B cell (primary cell): ENCODE results near the gene AGGF1. TPM values are rescaled to one million over a fixed set of nuclear protein-coding genes. Genes with fewer than 3 reads are reported as not detected.
"Not testable (repeated sequence)": the region's sequence is repeated elsewhere in the genome, so short reads cannot be mapped to it uniquely, and the experiment has no call there.

Experiments used
- ATAC-seq: fragments of 200-7000 bp; cut with Tn5 transposase; one replicate; pipeline ENCODE4 v1.10.0; 2021; ENCODE audit warnings: low read depth, mild to moderate bottlenecking, moderate number of reproducible peaks, moderate library complexity
- CTCF ChIA-PET: fragments of 350-600 bp; sonication (Branson Sonifier 250); formaldehyde crosslinking; loops from one replicate; lab custom pipeline; 2021; ENCODE audit warnings: antibody characterized with exemption, inconsistent platforms; lab: Charles Lee
- POLR2A ChIA-PET: fragments of 350-600 bp; sonication (Branson Sonifier 250); formaldehyde crosslinking; loops from one replicate; lab custom pipeline; 2021; ENCODE audit warnings: antibody characterized with exemption; lab: Charles Lee
- DNase-seq: peaks from one replicate; pipeline ENCODE4 v3.0.0; 2013
- H2AFZ ChIP-seq: 2 replicates; pipeline ENCODE4 v1.6.1; 2012; ENCODE audit warnings: mild to moderate bottlenecking, low read depth, low read length; ENCODE audit not compliant: insufficient read depth, poor library complexity, severe bottlenecking
- H3K27ac ChIP-seq, 2 donors: 1 replicate in 1 of 2; 2 replicates in 1 of 2; pipeline ENCODE4 v1.5.1; 2012 to 2013; ENCODE audit warnings: low read length in 2 of 2, mild to moderate bottlenecking in 2 of 2, moderate library complexity in 1 of 2
- H3K27me3 ChIP-seq, 4 experiments: fragments of 200-600 bp in 1 of 4; sonication (generic) in 1 of 4; replicated peaks in 1 of 4; 1 replicate in 2 of 4; 2 replicates in 2 of 4; pipeline versions ENCODE4 v1.6.1 to v1.7.0; 2013 to 2016; ENCODE audit warnings: low read length in 3 of 4, mild to moderate bottlenecking in 2 of 4, mixed read lengths in 1 of 4, moderate library complexity in 1 of 4; ENCODE audit not compliant: insufficient read depth in 4 of 4, control insufficient read depth in 3 of 4; ENCODE audit errors: control extremely low read depth in 1 of 4
- H3K36me3 ChIP-seq, 2 experiments: replicated peaks in 1 of 2; 1 replicate in 1 of 2; 2 replicates in 1 of 2; pipeline versions ENCODE4 v1.6.1 to v1.7.1; 2013; ENCODE audit warnings: low read length in 1 of 2; ENCODE audit not compliant: insufficient read depth in 2 of 2, control insufficient read depth in 1 of 2; ENCODE audit errors: control extremely low read depth in 1 of 2, extremely low read depth in 1 of 2
- H3K4me1 ChIP-seq, 2 donors: fragments of 200-600 bp in 1 of 2; sonication (generic) in 1 of 2; 1 replicate in 1 of 2; 2 replicates in 1 of 2; pipeline versions ENCODE4 v1.5.1 to v1.6.1; 2013 to 2017; ENCODE audit warnings: low read length in 2 of 2; ENCODE audit not compliant: control insufficient read depth in 2 of 2, insufficient read depth in 2 of 2
- H3K4me2 ChIP-seq: replicated peaks from 2 replicates; pipeline ENCODE3; 2012; ENCODE audit warnings: mild to moderate bottlenecking, low read depth, low read length; ENCODE audit not compliant: poor library complexity, severe bottlenecking
- H3K4me3 ChIP-seq, 5 experiments: fragments of 200-600 bp in 1 of 5; sonication (generic) in 1 of 5; 1 replicate in 3 of 5; 2 replicates in 2 of 5; pipeline versions ENCODE4 v1.5.1 to v1.7.0; 2011 to 2016; ENCODE audit warnings: low read length in 4 of 5, mild to moderate bottlenecking in 4 of 5, low read depth in 2 of 5, control low read depth in 1 of 5, moderate library complexity in 1 of 5; ENCODE audit not compliant: insufficient read depth in 1 of 5; ENCODE audit errors: control extremely low read depth in 1 of 5, extremely low read depth in 1 of 5
- H3K79me2 ChIP-seq: fragments of 200-600 bp; sonication (generic); one replicate; pipeline ENCODE4 v1.6.0; 2016; ENCODE audit warnings: low read length; ENCODE audit not compliant: control insufficient read depth, insufficient read depth
- H3K9ac ChIP-seq: fragments of 200-600 bp; sonication (generic); 2 replicates; pipeline ENCODE4 v1.6.1; 2017; ENCODE audit warnings: mild to moderate bottlenecking, low read length, moderate library complexity
- H3K9me3 ChIP-seq, 3 donors: one replicate each; pipeline versions ENCODE4 v1.6.1 to v1.7.1; 2013; ENCODE audit warnings: low read length in 2 of 3; ENCODE audit not compliant: control insufficient read depth in 2 of 3, insufficient read depth in 1 of 3; ENCODE audit errors: control extremely low read depth in 1 of 3
- H4K20me1 ChIP-seq: 2 replicates; pipeline ENCODE4 v1.6.0; 2012; ENCODE audit warnings: mild to moderate bottlenecking, low read length; ENCODE audit not compliant: insufficient read depth, control insufficient read depth, poor library complexity, severe bottlenecking
- H3K27ac Mint-ChIP-seq: one replicate; pipeline ENCODE4 v1.8.0; 2021; ENCODE audit warnings: mixed read lengths
- H3K27me3 Mint-ChIP-seq: one replicate; pipeline ENCODE4 v1.8.0; 2021; ENCODE audit warnings: mixed read lengths
- H3K4me1 Mint-ChIP-seq: one replicate; pipeline ENCODE4 v1.8.0; 2021; ENCODE audit warnings: mixed read lengths
- H3K4me3 Mint-ChIP-seq: one replicate; pipeline ENCODE4 v1.8.0; 2021; ENCODE audit warnings: mixed read lengths
- H3K9me3 Mint-ChIP-seq: one replicate; pipeline ENCODE4 v1.8.0; 2022; ENCODE audit warnings: mixed read lengths; ENCODE audit not compliant: insufficient read depth
- CTCF ChIP-seq: fragments of 200-600 bp; IDR thresholded peaks from one replicate; pipeline ENCODE4 v1.8.0; 2022; ENCODE audit warnings: antibody characterized with exemption, mild to moderate bottlenecking
- EZH2 ChIP-seq: IDR thresholded peaks from 2 replicates; pipeline ENCODE4 v1.6.1; 2012; ENCODE audit warnings: borderline replicate concordance, low read depth, mild to moderate bottlenecking, moderate library complexity, low read length; ENCODE audit not compliant: insufficient read depth, poor library complexity, severe bottlenecking
- WGBS: methylation state at CpG from one replicate; pipeline ENCODE4 v1.1.5; 2013; ENCODE audit warnings: missing lambda C conversion rate; ENCODE audit not compliant: insufficient coverage; 5-methylcytosine and 5-hydroxymethylcytosine counted together
- intact Hi-C: fragments of 100-400 bp; cut with micrococcal nuclease; formaldehyde crosslinking; loops from one replicate; pipeline ENCODE4 v1.10.0; 2022
- polyA plus RNA-seq: library from polyadenylated mRNA; depleted of rRNA; stranded (reverse); fragments of >200 nt; gene quantifications from 2 replicates; pipeline ENCODE4 v1.2.3, GENCODE V29; 2012
- total RNA-seq, 2 donors: library from RNA; stranded (reverse); fragments of 120-200 nt in 1 of 2; gene quantifications; 1 replicate in 1 of 2; 2 replicates in 1 of 2; pipeline versions ENCODE4 v1.2.3 to v1.2.4, GENCODE V29; 2013 to 2022

Gene AGGF1
- total and polyA plus RNA-seq, 2 donors (not counting 1 experiment from before 2014, with no cell fraction given), result 9.3 to 25.6 TPM

GRCh38 chr5:76994337-76994736, 35.9 kb upstream of the AGGF1 start:
- CTCF ChIA-PET, result interaction anchor here (0.7 kb wide), 1 partner anchor 24 kb away, joined by 3 read pairs; no protein-coding TSS in a partner anchor
- ATAC-seq, result no peak
- WGBS, result no CpG with 5 or more reads among the region's 6 CpGs
- intact Hi-C loops, result no loop called here
- Mint-ChIP-seq H3K4me1 (no peaks in the 10 kb centered on the region), H3K27me3 (peaks cover 3% of the 10 kb centered on the region), H3K27ac (no peak overlapping the region), H3K9me3 (no peaks in the 10 kb centered on the region), H3K4me3 (no peak overlapping the region)
- TF ChIP-seq CTCF, result no peak
- no peak for TF ChIP-seq EZH2
- Histone ChIP-seq H3K36me3 (no peaks in the 10 kb centered on the region), H3K4me3 (no peak overlapping the region), H3K27ac (no peak overlapping the region), H3K9ac (no peak overlapping the region), H4K20me1 (no peaks in the 10 kb centered on the region), H3K79me2 (no peaks in the 10 kb centered on the region), H2AFZ (no peak overlapping the region), H3K27me3 (no peaks in the 10 kb centered on the region), H3K4me2 (no peak overlapping the region), H3K9me3 (no peaks in the 10 kb centered on the region), H3K4me1 (no peaks in the 10 kb centered on the region)
- DNase-seq, result no peak
- POLR2A ChIA-PET, result no interaction called here

GRCh38 chr5:76998251-76998650, 32.0 kb upstream of the AGGF1 start:
- H2AFZ ChIP-seq, DNase-seq, H3K9me3 ChIP-seq, POLR2A ChIA-PET, H3K4me2 ChIP-seq, H3K27ac ChIP-seq, CTCF ChIA-PET, H4K20me1 ChIP-seq, H3K9ac ChIP-seq, H3K36me3 ChIP-seq, H3K4me3 ChIP-seq, H3K4me1 Mint-ChIP-seq, H3K27me3 ChIP-seq, ATAC-seq, H3K27ac Mint-ChIP-seq, H3K79me2 ChIP-seq, H3K9me3 Mint-ChIP-seq, H3K4me3 Mint-ChIP-seq, H3K4me1 ChIP-seq, intact Hi-C loops: not testable (repeated sequence)
- H3K27me3 Mint-ChIP-seq, result peaks cover 10% of the 10 kb centered on the region
- WGBS, result no CpG with 5 or more reads among the region's 4 CpGs
